ENCODE measurements around the gene ABCC6.

GRCh38 chr16:16133943-16134604, 89.2 kb downstream of the ABCC6 start:
- TF ChIP-seq CTCF (IDR thresholded peaks at IDR 0.05; ENCODE audit: low read depth, low read length, missing input control) (no peak), SP1 (IDR thresholded peaks at IDR 0.05) (no peak), RXRA (IDR thresholded peaks at IDR 0.05) (no peak), MAX (IDR thresholded peaks at IDR 0.05) (no peak), GABPA (IDR thresholded peaks at IDR 0.05 in 1 of 2, conservative IDR thresholded peaks at IDR 0.05 in 1 of 2) (no peak), YY1 (IDR thresholded peaks at IDR 0.05) (no peak), REST (IDR thresholded peaks at IDR 0.05) (no peak), RAD21 (IDR thresholded peaks at IDR 0.05) (no peak), ZBTB33 (IDR thresholded peaks at IDR 0.05) (no peak), TAF1 (conservative IDR thresholded peaks at IDR 0.05) (no peak), JUND (IDR thresholded peaks at IDR 0.05) (no peak), ATF3 (IDR thresholded peaks at IDR 0.05) (no peak), EGR1 (IDR thresholded peaks at IDR 0.05; ENCODE audit: low read depth in 2 of 2) (no peak)
